GM12872 (cell line): ENCODE measurements around the gene LYPD4.

Experiments used
- CTCF ChIP-seq: IDR thresholded peaks from 3 replicates; pipeline ENCODE4 v1.5.1; 2011; ENCODE audit warnings: low read depth, mild to moderate bottlenecking, low read length, moderate library complexity; ENCODE audit not compliant: insufficient read depth

The LYPD4 gene

DNA sequence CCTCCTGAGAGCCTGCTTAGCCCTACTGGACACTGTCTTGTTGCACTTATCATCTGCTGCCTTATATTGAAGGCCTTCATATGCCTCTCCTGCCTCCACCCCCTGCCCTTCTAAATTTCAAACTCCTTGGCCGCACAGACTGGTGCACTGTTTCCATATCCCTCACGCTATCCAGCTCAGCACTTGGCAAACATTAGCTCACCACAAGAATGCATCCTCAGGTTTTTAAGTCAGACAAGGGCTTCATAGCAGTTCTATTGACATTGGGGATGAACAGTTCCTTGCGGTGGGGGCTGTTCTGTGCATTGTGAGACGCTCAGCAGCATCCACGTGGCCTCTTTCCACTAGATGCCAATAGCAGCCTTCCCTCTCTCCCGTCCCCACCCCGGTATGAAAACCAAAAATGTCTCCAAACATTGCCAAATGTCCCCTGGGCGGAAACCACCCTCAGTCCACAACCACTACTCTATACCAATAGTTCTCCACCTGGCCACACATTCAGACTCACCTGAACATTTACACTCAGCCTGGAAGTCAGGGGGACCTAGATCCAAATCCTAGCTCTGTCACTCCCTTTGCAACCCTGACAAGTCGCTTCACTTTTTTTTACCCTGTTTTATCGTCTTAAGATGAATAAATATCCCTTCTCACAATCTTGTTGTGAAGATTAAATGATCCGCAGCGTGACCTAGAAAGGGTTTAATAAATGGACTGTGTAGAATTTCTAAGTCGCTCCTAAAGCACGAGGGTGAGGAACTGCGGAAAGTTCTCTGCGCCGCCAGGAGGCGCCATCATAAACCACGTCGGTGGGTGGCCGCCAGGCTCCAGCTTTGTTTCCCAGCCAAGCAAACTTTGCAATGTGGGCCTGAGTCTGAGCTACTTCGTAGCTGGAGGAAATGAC is 51.7 kb downstream of the LYPD4 start:
- TF ChIP-seq CTCF = peak; percentile 88
